ENCODE measurements around the gene ITGB4. TPM values are rescaled to one million over a fixed set of nuclear protein-coding genes. Genes with fewer than 3 reads are reported as not detected.

ITGB4 gene
- total RNA-seq = 1 to 10 TPM in 1 of 2 experiments, under 1 TPM in 1; 0.64 to 1.4 TPM

- H3K4me1 Mint-ChIP-seq = peaks cover 2% of the 10 kb centered on the region
- peaks cover 17% of the 10 kb centered on the region for H3K27me3 Mint-ChIP-seq
- peak within 1 kb of the TSS; percentile 65 for H3K4me3 Mint-ChIP-seq
- no peaks in the 10 kb centered on the region for H3K36me3 Mint-ChIP-seq
- H3K27ac Mint-ChIP-seq = no peak within 1 kb of the TSS
- DNase-seq = peak; percentile 70
- H3K9me3 Mint-ChIP-seq = no peaks in the 10 kb centered on the region
Observed at GRCh38 chr17:75720656-75721462, at the start of gene ITGB4. Gene ITGB4, plus strand, starts transcription at chr17:75721459. Its CDS starts 3,245 bp downstream, at chr17:75724704.

- H3K4me3 Mint-ChIP-seq = no peak overlapping the region
- H3K4me1 Mint-ChIP-seq = peaks cover 21% of the 10 kb centered on the region
- no peaks in the 10 kb centered on the region for H3K27me3 Mint-ChIP-seq
- peaks cover 15% of the 10 kb centered on the region for H3K36me3 Mint-ChIP-seq
- DNase-seq = no peak
- no peaks in the 10 kb centered on the region for H3K9me3 Mint-ChIP-seq
- no peak overlapping the region for H3K27ac Mint-ChIP-seq
Observed at GRCh38 chr17:75672011-75672410, 49.2 kb upstream of the ITGB4 start.

- Mint-ChIP-seq H3K9me3 (no peaks in the 10 kb centered on the region), H3K27me3 (no peaks in the 10 kb centered on the region), H3K27ac (no peak overlapping the region), H3K4me3 (no peak overlapping the region), H3K4me1 (peaks cover 22% of the 10 kb centered on the region), H3K36me3 (peaks cover 12% of the 10 kb centered on the region)
- no peak for DNase-seq
Observed at GRCh38 chr17:75673487-75673886, 47.8 kb upstream of the ITGB4 start.

GRCh38 chr17:75676461-75676860 lies 44.8 kb upstream of the ITGB4 start:
- H3K27ac Mint-ChIP-seq = no peak overlapping the region
- no peak for DNase-seq
- no peaks in the 10 kb centered on the region for H3K9me3 Mint-ChIP-seq
- no peak overlapping the region for H3K4me3 Mint-ChIP-seq
- H3K4me1 Mint-ChIP-seq = peaks cover 10% of the 10 kb centered on the region
- peaks cover 11% of the 10 kb centered on the region for H3K36me3 Mint-ChIP-seq
- H3K27me3 Mint-ChIP-seq = no peaks in the 10 kb centered on the region

- H3K4me3 Mint-ChIP-seq = no peak overlapping the region
- H3K36me3 Mint-ChIP-seq = peaks cover 10% of the 10 kb centered on the region
- peaks cover 17% of the 10 kb centered on the region for H3K4me1 Mint-ChIP-seq
- no peak for DNase-seq
- H3K27me3 Mint-ChIP-seq = no peaks in the 10 kb centered on the region
- no peaks in the 10 kb centered on the region for H3K9me3 Mint-ChIP-seq
- H3K27ac Mint-ChIP-seq = no peak overlapping the region
Observed at GRCh38 chr17:75679706-75680211, 41.5 kb upstream of the ITGB4 start.

GRCh38 chr17:75680431-75680830 lies 40.8 kb upstream of the ITGB4 start:
- H3K4me3 Mint-ChIP-seq = no peak overlapping the region
- H3K27me3 Mint-ChIP-seq = no peaks in the 10 kb centered on the region
- peaks cover 8% of the 10 kb centered on the region for H3K36me3 Mint-ChIP-seq
- peaks cover 20% of the 10 kb centered on the region for H3K4me1 Mint-ChIP-seq
- H3K9me3 Mint-ChIP-seq = no peaks in the 10 kb centered on the region
- H3K27ac Mint-ChIP-seq = no peak overlapping the region
- no peak for DNase-seq

GRCh38 chr17:75681289-75681688 lies 40.0 kb upstream of the ITGB4 start:
- Mint-ChIP-seq H3K27me3 (no peaks in the 10 kb centered on the region), H3K4me1 (peaks cover 24% of the 10 kb centered on the region), H3K36me3 (peaks cover 8% of the 10 kb centered on the region), H3K9me3 (no peaks in the 10 kb centered on the region), H3K4me3 (no peak overlapping the region), H3K27ac (no peak overlapping the region)
- DNase-seq = no peak

GRCh38 chr17:75683583-75683982 lies 37.7 kb upstream of the ITGB4 start:
- Mint-ChIP-seq H3K36me3 (peaks cover 14% of the 10 kb centered on the region), H3K27me3 (no peaks in the 10 kb centered on the region), H3K4me1 (peaks cover 38% of the 10 kb centered on the region), H3K9me3 (no peaks in the 10 kb centered on the region), H3K4me3 (no peak overlapping the region), H3K27ac (peak overlapping the region; percentile 49)
- DNase-seq = no peak

GRCh38 chr17:75684249-75684648 lies 37.0 kb upstream of the ITGB4 start:
- no peak overlapping the region for H3K4me3 Mint-ChIP-seq
- no peak for DNase-seq
- peaks cover 12% of the 10 kb centered on the region for H3K36me3 Mint-ChIP-seq
- no peaks in the 10 kb centered on the region for H3K9me3 Mint-ChIP-seq
- H3K4me1 Mint-ChIP-seq = peaks cover 45% of the 10 kb centered on the region
- H3K27me3 Mint-ChIP-seq = no peaks in the 10 kb centered on the region
- no peak overlapping the region for H3K27ac Mint-ChIP-seq

- no peak overlapping the region for H3K27ac Mint-ChIP-seq
Observed at GRCh38 chr17:75684924-75685323, 36.3 kb upstream of the ITGB4 start.

GRCh38 chr17:75685499-75685898 lies 35.8 kb upstream of the ITGB4 start:
- no peak overlapping the region for H3K27ac Mint-ChIP-seq
- H3K4me1 Mint-ChIP-seq = peaks cover 56% of the 10 kb centered on the region
- no peak for DNase-seq
- H3K9me3 Mint-ChIP-seq = no peaks in the 10 kb centered on the region
- H3K36me3 Mint-ChIP-seq = peaks cover 17% of the 10 kb centered on the region
- no peaks in the 10 kb centered on the region for H3K27me3 Mint-ChIP-seq
- H3K4me3 Mint-ChIP-seq = no peak overlapping the region

More at GRCh38 chr17:75684924-75685323, 36.3 kb upstream of the ITGB4 start:
- no peaks in the 10 kb centered on the region for H3K27me3 Mint-ChIP-seq
- DNase-seq = no peak
- no peaks in the 10 kb centered on the region for H3K9me3 Mint-ChIP-seq
- peaks cover 17% of the 10 kb centered on the region for H3K36me3 Mint-ChIP-seq
- H3K4me1 Mint-ChIP-seq = peaks cover 51% of the 10 kb centered on the region
- no peak overlapping the region for H3K4me3 Mint-ChIP-seq

- Mint-ChIP-seq H3K4me3 (no peak overlapping the region), H3K27me3 (no peaks in the 10 kb centered on the region), H3K36me3 (peaks cover 21% of the 10 kb centered on the region), H3K27ac (peak overlapping the region; percentile 70), H3K4me1 (peaks cover 68% of the 10 kb centered on the region), H3K9me3 (no peaks in the 10 kb centered on the region)
- DNase-seq = no peak
Observed at GRCh38 chr17:75688209-75688825, 32.9 kb upstream of the ITGB4 start.

GRCh38 chr17:75689441-75689873 lies 31.8 kb upstream of the ITGB4 start:
- Mint-ChIP-seq H3K27me3 (no peaks in the 10 kb centered on the region), H3K4me1 (peaks cover 63% of the 10 kb centered on the region), H3K4me3 (peak overlapping the region; percentile 58)

GRCh38 chr17:75691371-75691791 lies 29.9 kb upstream of the ITGB4 start:
- peak overlapping the region; percentile 52 for H3K27ac Mint-ChIP-seq
- H3K4me1 Mint-ChIP-seq = peaks cover 59% of the 10 kb centered on the region
- peaks cover 21% of the 10 kb centered on the region for H3K36me3 Mint-ChIP-seq
- DNase-seq = peak; percentile 61
- H3K9me3 Mint-ChIP-seq = no peaks in the 10 kb centered on the region
- no peak overlapping the region for H3K4me3 Mint-ChIP-seq
- no peaks in the 10 kb centered on the region for H3K27me3 Mint-ChIP-seq

More at GRCh38 chr17:75689441-75689873, 31.8 kb upstream of the ITGB4 start:
- DNase-seq = peak; percentile 39
- H3K9me3 Mint-ChIP-seq = no peaks in the 10 kb centered on the region
- peaks cover 21% of the 10 kb centered on the region for H3K36me3 Mint-ChIP-seq
- peak overlapping the region; percentile 87 for H3K27ac Mint-ChIP-seq

GRCh38 chr17:75691801-75692626 lies 29.2 kb upstream of the ITGB4 start:
- H3K36me3 Mint-ChIP-seq = peaks cover 19% of the 10 kb centered on the region
- H3K27me3 Mint-ChIP-seq = no peaks in the 10 kb centered on the region
- H3K27ac Mint-ChIP-seq = peak overlapping the region; percentile 52
- H3K4me3 Mint-ChIP-seq = no peak overlapping the region
- no peaks in the 10 kb centered on the region for H3K9me3 Mint-ChIP-seq
- DNase-seq = no peak
- H3K4me1 Mint-ChIP-seq = peaks cover 54% of the 10 kb centered on the region

Measured in activated naive CD8-positive, alpha-beta T cell treated with anti-CD3 and anti-CD28 coated beads for 36 hours (primary cell).